Stomach (tissue), 9 donors: ENCODE results near the gene STK32C. TPM values are rescaled to one million over a fixed set of nuclear protein-coding genes. Genes with fewer than 3 reads are reported as not detected.
A peak's percentile ranks its signal among the peaks of the same experiment; 100 is the strongest.
"Not testable (repeated sequence)": the region's sequence is repeated elsewhere in the genome, so short reads cannot be mapped to it uniquely, and the experiment has no call there.

ENCODE experiments used
- DNase-seq, 2 donors: peaks; one replicate each; pipeline versions ENCODE4 v3.0.0 to v3.0.0-alpha.2; 2013 to 2019
- H3K27ac ChIP-seq, 5 donors: fragments of 200-600 bp in 4 of 5; sonication (generic) in 4 of 5; one replicate each; pipeline ENCODE4 v1.5.1; 2013 to 2019; ENCODE audit warnings: mild to moderate bottlenecking in 1 of 5, moderate library complexity in 1 of 5
- H3K27me3 ChIP-seq, 3 donors: fragments of 200-600 bp; sonication (generic); one replicate each; pipeline ENCODE4 v1.5.1; 2017 to 2019; ENCODE audit warnings: mixed run types in 1 of 3
- H3K36me3 ChIP-seq, 4 donors: fragments of 200-600 bp; sonication (generic); 1 replicate in 3 of 4; 2 replicates in 1 of 4; pipeline ENCODE4 v1.5.1; 2016 to 2019
- H3K4me1 ChIP-seq, 4 donors: fragments of 200-600 bp; sonication (generic); one replicate each; pipeline ENCODE4 v1.5.1; 2016 to 2019
- H3K4me3 ChIP-seq, 4 donors: fragments of 200-600 bp; sonication (generic) in 3 of 4; one replicate each; pipeline ENCODE4 v1.5.1; 2016 to 2019; ENCODE audit warnings: mild to moderate bottlenecking in 1 of 4
- H3K9me3 ChIP-seq, 4 donors: fragments of 200-600 bp; sonication (generic); one replicate each; pipeline ENCODE4 v1.5.1; 2016 to 2019
- EP300 ChIP-seq: sonication (generic); formaldehyde crosslinking; IDR thresholded peaks from one replicate; pipeline ENCODE4 v1.6.1; 2017; ENCODE audit warnings: antibody characterized with exemption
- POLR2A ChIP-seq, 4 donors: fragments of 450-650 bp; IDR thresholded peaks; one replicate each; pipeline ENCODE4 v1.6.1; 2016; ENCODE audit warnings: antibody characterized with exemption in 4 of 4, control low read depth in 2 of 4, mild to moderate bottlenecking in 1 of 4, moderate library complexity in 1 of 4
- POLR2AphosphoS5 ChIP-seq, 3 donors: sonication (generic); formaldehyde crosslinking; IDR thresholded peaks; one replicate each; pipeline ENCODE4 v1.6.1; 2016; ENCODE audit warnings: antibody characterized with exemption in 3 of 3
- WGBS, 5 donors: extraction: QIAGEN DNeasy Blood & Tissue Kit in 3 of 5; methylation state at CpG; one replicate each; pipeline versions ENCODE4 v1.1.5 to v1.1.7; 2013 to 2018; 5-methylcytosine and 5-hydroxymethylcytosine counted together
- intact Hi-C: fragments of 100-400 bp; cut with DNase I; formaldehyde crosslinking; loops from one replicate; pipeline ENCODE4 v1.15.1; 2023; ENCODE audit warnings: low total_unique reads
- polyA plus RNA-seq, 3 donors: library from polyadenylated mRNA; stranded (reverse); fragments of 200-250 nt; gene quantifications; one replicate each; pipeline ENCODE4 v1.2.3, GENCODE V29; 2013
- total RNA-seq, 5 donors: library from RNA; depleted of rRNA; stranded (reverse); fragments of >200 nt; gene quantifications; one replicate each; pipeline versions ENCODE4 v1.1.0 to v1.2.3, GENCODE V29; 2014 to 2016
- TF ChIP-seq, protein P1 (sequence below), 7 experiments: fragments of 450-650 bp in 4 of 7; fragments of 200-600 bp in 3 of 7; sonication (generic) in 3 of 7; IDR thresholded peaks; one replicate each; pipeline ENCODE4 v1.5.1; 2016 to 2019; ENCODE audit warnings: antibody characterized with exemption in 7 of 7, control low read depth in 2 of 7, mild to moderate bottlenecking in 1 of 7
- donor health status: healthy with polysubstance abuse.
- donor health status: Bipolar disorder and iron deficiency.
- donor health status: healthy.

STK32C gene
- total and polyA plus RNA-seq, 8 donors: 1.6 to 71.0 (median 7.9) TPM; not detected in 1

DNA sequence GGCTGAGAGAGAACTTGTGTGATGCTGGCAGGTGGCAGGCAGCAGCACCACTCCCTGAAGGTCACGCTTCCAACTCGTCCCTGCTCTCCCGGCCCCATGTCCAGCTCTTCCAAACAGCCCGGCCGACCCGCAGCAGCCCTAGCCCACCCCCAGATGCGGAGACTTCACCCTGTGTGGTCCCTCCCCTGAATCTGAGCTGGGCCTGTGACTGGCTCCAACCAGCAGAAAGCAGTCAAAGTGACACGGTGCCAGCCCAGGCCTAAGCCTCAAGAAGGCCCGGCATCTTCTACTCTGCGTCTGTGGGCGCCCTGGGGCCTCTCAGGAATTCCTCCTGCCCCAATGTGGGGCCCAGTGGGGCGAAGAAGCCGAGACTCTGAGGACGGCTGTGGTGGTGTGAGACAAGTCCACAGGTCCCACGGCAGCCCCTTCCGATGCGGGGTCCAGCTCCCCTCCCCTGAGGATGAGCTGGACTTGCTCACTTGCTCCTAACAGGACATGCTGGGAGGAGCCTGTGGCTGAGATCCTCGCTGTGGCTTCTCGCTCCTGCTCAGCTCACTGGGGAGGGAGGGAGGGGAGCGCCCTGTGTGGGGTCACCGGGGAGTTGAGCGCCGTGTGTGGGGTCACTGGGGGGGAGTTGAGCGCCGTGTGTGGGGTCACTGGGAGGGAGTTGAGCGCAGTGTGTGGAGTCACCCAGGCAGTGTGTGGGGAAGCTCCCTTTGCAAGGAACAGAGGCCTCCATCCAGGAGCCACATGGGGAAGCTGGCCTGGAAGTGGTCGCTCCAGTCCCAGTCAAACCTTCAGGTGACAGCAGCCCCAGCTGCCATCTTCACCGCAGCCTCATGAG, 9.5 kb downstream of the STK32C start:
- Histone ChIP-seq H3K36me3 (no peaks in the 10 kb centered on the region), H3K4me1 (peaks cover 0 to 6% (median 5%) of the 10 kb centered on the region in 4 donors), H3K9me3 (no peaks in the 10 kb centered on the region), H3K27ac (no peak overlapping the region), H3K4me3 (no peak overlapping the region), H3K27me3 (peaks cover 0 to 13% (median 0%) of the 10 kb centered on the region in 3 donors)
- 62 to 75% (median 66%) methylated on average over 9 to 28 of the region's 28 CpGs for WGBS, 5 donors
- intact Hi-C loops: no loop called here
- TF ChIP-seq POLR2AphosphoS5 (IDR thresholded peaks at IDR 0.05): no peak
- DNase-seq: peak in 1 of 2 donors; percentile 36

DNA sequence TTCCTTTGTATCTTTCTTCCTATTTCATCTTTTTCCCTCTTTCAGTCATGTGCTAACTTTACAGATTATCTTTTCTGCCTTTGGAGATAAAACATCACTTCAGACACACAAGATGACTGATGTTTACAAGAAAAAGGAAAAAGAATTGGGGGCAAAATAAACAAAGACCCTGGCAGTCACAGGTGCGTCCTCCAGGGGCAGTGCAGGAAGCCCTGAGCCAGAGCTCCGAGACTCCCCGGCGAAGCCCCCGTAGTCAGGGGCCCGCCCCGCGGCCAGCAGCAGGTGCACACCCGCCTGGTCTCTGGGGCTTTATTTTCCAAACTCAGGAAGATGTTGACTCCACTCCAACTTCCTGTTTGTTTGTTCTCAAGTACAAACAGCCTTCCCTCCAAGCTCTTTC, 10.2 kb downstream of the STK32C start:
- peak in 1 of 2 donors; percentile 33 for DNase-seq
- Histone ChIP-seq H3K4me3 (no peak overlapping the region), H3K27me3 (peaks cover 0 to 13% (median 0%) of the 10 kb centered on the region in 3 donors), H3K27ac (no peak overlapping the region), H3K9me3 (no peaks in the 10 kb centered on the region), H3K4me1 (peaks cover 0 to 13% (median 7%) of the 10 kb centered on the region in 4 donors), H3K36me3 (no peaks in the 10 kb centered on the region)
- TF ChIP-seq, protein P1, sequence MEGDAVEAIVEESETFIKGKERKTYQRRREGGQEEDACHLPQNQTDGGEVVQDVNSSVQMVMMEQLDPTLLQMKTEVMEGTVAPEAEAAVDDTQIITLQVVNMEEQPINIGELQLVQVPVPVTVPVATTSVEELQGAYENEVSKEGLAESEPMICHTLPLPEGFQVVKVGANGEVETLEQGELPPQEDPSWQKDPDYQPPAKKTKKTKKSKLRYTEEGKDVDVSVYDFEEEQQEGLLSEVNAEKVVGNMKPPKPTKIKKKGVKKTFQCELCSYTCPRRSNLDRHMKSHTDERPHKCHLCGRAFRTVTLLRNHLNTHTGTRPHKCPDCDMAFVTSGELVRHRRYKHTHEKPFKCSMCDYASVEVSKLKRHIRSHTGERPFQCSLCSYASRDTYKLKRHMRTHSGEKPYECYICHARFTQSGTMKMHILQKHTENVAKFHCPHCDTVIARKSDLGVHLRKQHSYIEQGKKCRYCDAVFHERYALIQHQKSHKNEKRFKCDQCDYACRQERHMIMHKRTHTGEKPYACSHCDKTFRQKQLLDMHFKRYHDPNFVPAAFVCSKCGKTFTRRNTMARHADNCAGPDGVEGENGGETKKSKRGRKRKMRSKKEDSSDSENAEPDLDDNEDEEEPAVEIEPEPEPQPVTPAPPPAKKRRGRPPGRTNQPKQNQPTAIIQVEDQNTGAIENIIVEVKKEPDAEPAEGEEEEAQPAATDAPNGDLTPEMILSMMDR (IDR thresholded peaks at IDR 0.05): no peak
- TF ChIP-seq POLR2AphosphoS5 (IDR thresholded peaks at IDR 0.05) (no peak), POLR2A (IDR thresholded peaks at IDR 0.05) (no peak), EP300 (no peak)
- intact Hi-C loops: no loop called here
- 32 to 46% (median 36%) methylated on average over 9 of the region's 9 CpGs for WGBS, 5 donors

DNA sequence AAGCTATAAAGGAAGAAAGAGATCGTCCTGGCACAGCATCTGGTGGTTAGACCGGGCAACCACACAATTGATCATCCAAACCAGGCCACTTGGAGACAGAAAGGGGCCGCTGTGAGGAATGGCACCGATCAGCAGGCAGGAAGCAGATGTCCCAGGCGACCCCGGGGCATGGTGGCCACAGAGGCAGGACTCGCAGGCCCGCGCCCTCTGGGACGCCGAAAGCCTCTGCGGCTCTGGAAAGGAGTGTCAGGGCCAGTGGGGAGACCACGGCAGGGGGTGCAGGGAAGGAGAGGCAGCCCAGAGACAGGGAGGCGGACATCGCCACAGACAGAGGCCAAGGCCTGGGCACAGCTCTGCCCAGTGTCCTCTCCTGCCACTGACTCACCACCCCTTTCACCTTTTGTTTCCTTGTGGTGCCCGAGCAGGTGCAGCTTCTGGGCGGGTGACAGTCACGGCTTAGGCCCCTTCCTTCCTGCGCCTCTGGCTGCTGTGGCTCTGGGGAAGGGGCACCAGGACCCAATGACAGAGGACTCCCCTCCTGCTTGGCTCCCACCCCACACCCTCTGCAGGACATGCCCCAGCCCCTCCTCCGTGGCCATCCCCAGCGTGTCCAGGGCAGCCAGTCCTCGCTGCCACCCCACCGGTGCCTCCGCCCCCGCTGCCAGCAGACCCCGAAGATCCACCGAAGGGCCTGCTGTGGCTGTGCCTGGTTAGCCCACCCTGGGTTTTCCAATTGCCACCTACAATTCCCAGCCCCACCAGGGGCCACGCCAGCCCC, 10.9 kb downstream of the STK32C start:
- TF ChIP-seq EP300: no peak
- TF ChIP-seq, protein P1 (IDR thresholded peaks at IDR 0.05): no peak
- no peak for TF ChIP-seq POLR2AphosphoS5 (IDR thresholded peaks at IDR 0.05)
- TF ChIP-seq POLR2A (IDR thresholded peaks at IDR 0.05): no peak
- intact Hi-C loops: no loop called here
- 87 to 90% (median 87%) methylated on average over 27 to 28 of the region's 28 CpGs for WGBS, 5 donors

DNA sequence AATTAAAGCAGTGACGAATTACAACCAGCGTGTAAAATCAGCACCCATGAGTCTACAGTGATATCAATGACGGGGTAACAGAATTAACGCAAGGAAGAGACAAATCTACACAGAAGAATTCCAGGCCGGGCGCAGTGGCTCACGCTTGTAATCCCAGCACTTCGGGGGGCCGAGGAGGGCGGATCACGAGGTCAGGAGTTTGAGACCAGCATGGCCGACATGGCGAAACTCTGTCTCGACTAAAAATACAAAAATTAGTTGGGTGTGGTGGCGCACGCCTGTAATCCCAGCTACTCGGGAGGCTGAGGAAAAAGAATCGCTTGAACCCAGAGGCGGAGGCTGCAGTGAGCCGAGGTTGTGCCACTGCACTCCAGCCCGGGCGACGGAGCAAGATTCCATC, 12.3 kb downstream of the STK32C start:
- H3K9me3 ChIP-seq, H3K4me3 ChIP-seq, DNase-seq, H3K36me3 ChIP-seq, H3K27ac ChIP-seq, intact Hi-C loops: not testable (repeated sequence)
- Histone ChIP-seq H3K27me3 (peaks cover 0 to 13% (median 0%) of the 10 kb centered on the region in 3 donors), H3K4me1 (peaks cover 0 to 13% (median 7%) of the 10 kb centered on the region in 4 donors)
- WGBS, 5 donors: 88 to 95% (median 92%) methylated on average over 23 of the region's 23 CpGs

More for the DNA sequence above, 10.9 kb downstream of the STK32C start:
- peaks cover 0 to 13% (median 7%) of the 10 kb centered on the region in 4 donors for H3K4me1 ChIP-seq
- DNase-seq: peak in 1 of 2 donors; percentile 20
- no peaks in the 10 kb centered on the region for H3K36me3 ChIP-seq
- peaks cover 0 to 13% (median 0%) of the 10 kb centered on the region in 3 donors for H3K27me3 ChIP-seq
- no peak overlapping the region for H3K27ac ChIP-seq
- no peaks in the 10 kb centered on the region for H3K9me3 ChIP-seq
- no peak overlapping the region for H3K4me3 ChIP-seq

DNA sequence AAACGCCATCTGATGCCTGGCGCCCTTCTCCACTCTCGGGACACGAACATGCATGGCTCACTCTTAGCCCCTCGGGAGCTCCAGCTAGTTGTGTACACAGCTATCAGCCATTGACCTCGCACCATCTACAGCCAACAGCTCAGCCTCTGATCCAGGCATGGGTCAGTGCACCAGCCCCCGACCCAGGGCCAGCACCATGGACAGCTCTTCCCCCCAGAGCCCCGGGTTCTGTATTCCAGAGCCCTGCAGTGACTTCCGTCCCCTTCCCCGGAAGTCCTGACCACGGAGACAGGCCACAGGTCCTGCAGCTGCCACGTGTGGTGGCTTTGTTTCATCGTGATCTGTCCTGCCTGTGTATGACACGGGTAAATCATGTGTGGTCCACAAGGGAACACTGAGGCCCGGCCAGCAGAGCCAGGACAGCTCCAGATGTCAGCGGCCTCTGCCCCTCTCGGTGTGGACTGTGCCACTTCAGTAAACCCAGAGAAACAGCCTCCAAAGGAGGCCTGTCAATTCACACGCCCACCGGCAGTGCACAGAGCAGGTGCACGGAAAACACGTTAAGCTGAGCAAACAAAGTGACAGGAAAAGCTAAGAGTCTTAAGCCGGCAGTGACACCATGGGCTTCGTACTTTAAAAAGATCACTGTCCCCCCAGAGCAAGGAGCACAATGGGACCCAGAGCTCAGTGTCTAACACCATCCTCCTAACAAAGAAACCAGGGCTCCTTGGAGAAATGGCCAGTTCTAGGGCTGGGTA, 13.0 kb downstream of the STK32C start:
- no peak overlapping the region for H3K4me3 ChIP-seq
- peaks cover 0 to 3% (median 0%) of the 10 kb centered on the region in 4 donors for H3K9me3 ChIP-seq
- H3K27me3 ChIP-seq: peaks cover 0 to 13% (median 0%) of the 10 kb centered on the region in 3 donors
- H3K27ac ChIP-seq: no peak overlapping the region
- intact Hi-C loops: no loop called here
- 59 to 79% (median 67%) methylated on average over 23 of the region's 23 CpGs for WGBS, 5 donors
- no peaks in the 10 kb centered on the region for H3K36me3 ChIP-seq
- DNase-seq: peak in 1 of 2 donors; percentile 38
- H3K4me1 ChIP-seq: peaks cover 0 to 13% (median 7%) of the 10 kb centered on the region in 4 donors
- TF ChIP-seq POLR2AphosphoS5 (IDR thresholded peaks at IDR 0.05) (no peak), EP300 (no peak), POLR2A (IDR thresholded peaks at IDR 0.05) (no peak)
- TF ChIP-seq, protein P1 (IDR thresholded peaks at IDR 0.05): no peak
